Lung (tissue), 12 donors: ENCODE measurements around the gene LDLRAD4. TPM values are rescaled to one million over a fixed set of nuclear protein-coding genes. Genes with fewer than 3 reads are reported as not detected.

Experiments
- ATAC-seq: fragments of 200-7000 bp; cut with Tn5 transposase; one replicate; pipeline ENCODE4 v1.9.1; 2020; ENCODE audit warnings: moderate number of reproducible peaks; ENCODE audit not compliant: insufficient read depth, low FRiP score
- DNase-seq, 3 donors: peaks; one replicate each; pipeline ENCODE4 v3.0.0-alpha.2; 2013 to 2017
- H3K27ac ChIP-seq, 2 donors: one replicate each; pipeline ENCODE4 v1.5.1; 2013; ENCODE audit warnings: mild to moderate bottlenecking in 2 of 2, moderate library complexity in 2 of 2, control low read depth in 1 of 2, inconsistent platforms in 1 of 2, low read depth in 1 of 2, low read length in 1 of 2
- H3K27me3 ChIP-seq, 3 donors: one replicate each; pipeline ENCODE4 v1.5.1; 2013; ENCODE audit warnings: low read length in 2 of 3; ENCODE audit not compliant: control insufficient read depth in 3 of 3, insufficient read depth in 3 of 3
- H3K36me3 ChIP-seq, 4 donors: one replicate each; pipeline ENCODE4 v1.5.1; 2013; ENCODE audit warnings: low read length in 4 of 4, mild to moderate bottlenecking in 1 of 4, moderate library complexity in 1 of 4; ENCODE audit not compliant: control insufficient read depth in 4 of 4, insufficient read depth in 4 of 4
- H3K4me1 ChIP-seq, 5 donors: one replicate each; pipeline ENCODE4 v1.5.1; 2013; ENCODE audit warnings: low read length in 5 of 5, mild to moderate bottlenecking in 2 of 5, moderate library complexity in 1 of 5; ENCODE audit not compliant: control insufficient read depth in 5 of 5, insufficient read depth in 5 of 5
- H3K4me3 ChIP-seq: one replicate; pipeline ENCODE4 v1.5.1; 2013; ENCODE audit warnings: mild to moderate bottlenecking, control low read depth, moderate library complexity
- H3K9ac ChIP-seq, 2 donors: one replicate each; pipeline ENCODE4 v1.5.1; 2013; ENCODE audit warnings: low read length in 2 of 2, control low read depth in 1 of 2; ENCODE audit not compliant: insufficient read depth in 1 of 2
- H3K9me3 ChIP-seq, 4 donors: one replicate each; pipeline ENCODE4 v1.5.1; 2013; ENCODE audit warnings: low read length in 3 of 4, mild to moderate bottlenecking in 1 of 4, moderate library complexity in 1 of 4; ENCODE audit not compliant: control insufficient read depth in 4 of 4, insufficient read depth in 3 of 4
- CTCF ChIP-seq: IDR thresholded peaks from 2 replicates; pipeline ENCODE4 v1.5.1; 2012; ENCODE audit warnings: mild to moderate bottlenecking; ENCODE audit errors: control extremely low read depth, extremely low read depth
- WGBS, 2 donors: extraction: QIAGEN DNeasy Blood & Tissue Kit; methylation state at CpG; one replicate each; pipeline ENCODE4 v1.1.7; 2013; 5-methylcytosine and 5-hydroxymethylcytosine counted together
- polyA plus RNA-seq, 2 donors: library from polyadenylated mRNA; stranded (reverse); fragments of 200-250 nt; gene quantifications; one replicate each; pipeline ENCODE4 v1.2.1, GENCODE V29; 2013
- total RNA-seq, 2 donors: library from RNA; depleted of rRNA in 1 of 2; stranded (reverse); fragments of >200 nt in 1 of 2; gene quantifications; one replicate each; pipeline ENCODE4 v1.2.1, GENCODE V29; 2014 to 2021
- donor health status: control.
- donor health status: control.
- donor health status: Bipolar disorder and iron deficiency.
- donor health status: healthy.
- donor health status: DM: yes; HTN: yes; CAD: no.

Gene LDLRAD4
- total and polyA plus RNA-seq, 4 donors: 3.2 to 62.4 (median 19.9) TPM

GRCh38 chr18:13542520-13542847 is 323.9 kb downstream of the LDLRAD4 start:
- H3K36me3 ChIP-seq: no peaks in the 10 kb centered on the region
- peaks cover 0 to 47% (median 5%) of the 10 kb centered on the region in 5 donors for H3K4me1 ChIP-seq
- TF ChIP-seq CTCF: no peak
- H3K27me3 ChIP-seq: no peaks in the 10 kb centered on the region
- no peak overlapping the region for H3K27ac ChIP-seq
- WGBS, 2 donors: 83 to 84% methylated on average over 7 of the region's 7 CpGs
- ATAC-seq (no peak), DNase-seq (no peak)
- H3K9me3 ChIP-seq: no peaks in the 10 kb centered on the region
- H3K9ac ChIP-seq: no peak overlapping the region
- H3K4me3 ChIP-seq: no peak overlapping the region

- 89 to 96% methylated on average over 4 of the region's 4 CpGs for WGBS, 2 donors
- no peak for ATAC-seq
- Histone ChIP-seq H3K9ac (no peak overlapping the region), H3K27me3 (no peaks in the 10 kb centered on the region), H3K36me3 (no peaks in the 10 kb centered on the region), H3K4me1 (peaks cover 0 to 47% (median 5%) of the 10 kb centered on the region in 5 donors), H3K9me3 (no peaks in the 10 kb centered on the region), H3K27ac (no peak overlapping the region), H3K4me3 (no peak overlapping the region)
- no peak for TF ChIP-seq CTCF
- DNase-seq: no peak
Measured at GRCh38 chr18:13543144-13543543, 324.6 kb downstream of the LDLRAD4 start.

GRCh38 chr18:13543811-13544732 is 325.5 kb downstream of the LDLRAD4 start:
- Histone ChIP-seq H3K36me3 (no peaks in the 10 kb centered on the region), H3K4me1 (peaks cover 0 to 51% (median 5%) of the 10 kb centered on the region in 5 donors), H3K4me3 (no peak overlapping the region), H3K9ac (no peak overlapping the region), H3K9me3 (no peaks in the 10 kb centered on the region), H3K27ac (no peak overlapping the region), H3K27me3 (no peaks in the 10 kb centered on the region)
- no peak for TF ChIP-seq CTCF
- no peak for DNase-seq
- WGBS, 2 donors: 89 to 90% methylated on average over 25 of the region's 25 CpGs
- no peak for ATAC-seq
